Ascending aorta (tissue), 2 donors: Measurements from ENCODE around the gene DEPDC1. TPM values are rescaled to one million over a fixed set of nuclear protein-coding genes. Genes with fewer than 3 reads are reported as not detected.

ENCODE experiments used
- DNase-seq, 2 donors: peaks; one replicate each; pipeline ENCODE4 v3.0.0-alpha.2; 2019; ENCODE audit warnings: low spot score in 2 of 2
- H3K27ac ChIP-seq, 2 donors: fragments of 200-600 bp; sonication (generic); one replicate each; pipeline ENCODE4 v1.5.1; 2016 to 2017; ENCODE audit warnings: mild to moderate bottlenecking in 1 of 2
- H3K27me3 ChIP-seq: fragments of 200-600 bp; sonication (generic); one replicate; pipeline ENCODE4 v1.5.1; 2017
- H3K36me3 ChIP-seq, 2 donors: fragments of 200-600 bp; sonication (generic); one replicate each; pipeline ENCODE4 v1.5.1; 2016
- H3K4me1 ChIP-seq, 2 donors: fragments of 200-600 bp; sonication (generic); one replicate each; pipeline ENCODE4 v1.5.1; 2016 to 2017; ENCODE audit warnings: mild to moderate bottlenecking in 1 of 2
- H3K4me3 ChIP-seq, 2 donors: fragments of 200-600 bp; sonication (generic); one replicate each; pipeline ENCODE4 v1.5.1; 2016 to 2017; ENCODE audit warnings: mild to moderate bottlenecking in 1 of 2
- H3K9me3 ChIP-seq, 2 donors: fragments of 200-600 bp; sonication (generic); one replicate each; pipeline ENCODE4 v1.5.1; 2016
- CTCF ChIP-seq, 3 experiments: fragments of 200-600 bp in 2 of 3; fragments of 450-650 bp in 1 of 3; sonication (generic) in 2 of 3; IDR thresholded peaks; one replicate each; pipeline ENCODE4 v1.5.1; 2016 to 2019; ENCODE audit warnings: antibody characterized with exemption in 3 of 3, mild to moderate bottlenecking in 1 of 3, moderate library complexity in 1 of 3
- intact Hi-C: fragments of 100-400 bp; cut with DNase I; formaldehyde crosslinking; loops from one replicate; pipeline ENCODE4 v1.15.1; 2023
- total RNA-seq: library from RNA; depleted of rRNA; stranded (reverse); fragments of >200 nt; gene quantifications from one replicate; pipeline ENCODE4 v1.1.0, GENCODE V29; 2016

Gene DEPDC1
- total RNA-seq, 1 donor from 2014 or later = not detected

GRCh38 chr1:68456202-68456601 lies 40.7 kb downstream of the DEPDC1 start:
- no peak for TF ChIP-seq CTCF (IDR thresholded peaks at IDR 0.05)
- no peak overlapping the region for H3K27ac ChIP-seq
- intact Hi-C loops = no loop called here
- no peak for DNase-seq
- no peaks in the 10 kb centered on the region for H3K36me3 ChIP-seq
- no peak overlapping the region for H3K4me3 ChIP-seq
- no peaks in the 10 kb centered on the region for H3K4me1 ChIP-seq
- no peaks in the 10 kb centered on the region for H3K9me3 ChIP-seq
- H3K27me3 ChIP-seq = no peaks in the 10 kb centered on the region

GRCh38 chr1:68454534-68454933 lies 42.3 kb downstream of the DEPDC1 start:
- Histone ChIP-seq H3K27ac (no peak overlapping the region), H3K4me1 (no peaks in the 10 kb centered on the region), H3K36me3 (no peaks in the 10 kb centered on the region), H3K27me3 (no peaks in the 10 kb centered on the region), H3K4me3 (no peak overlapping the region), H3K9me3 (no peaks in the 10 kb centered on the region)
- no peak for DNase-seq
- intact Hi-C loops = no loop called here
- no peak for TF ChIP-seq CTCF (IDR thresholded peaks at IDR 0.05)

GRCh38 chr1:68453060-68453670 lies 43.7 kb downstream of the DEPDC1 start:
- H3K4me1 ChIP-seq = no peaks in the 10 kb centered on the region
- intact Hi-C loops = no loop called here
- no peak for TF ChIP-seq CTCF (IDR thresholded peaks at IDR 0.05)

GRCh38 chr1:68449901-68450300 lies 47.0 kb downstream of the DEPDC1 start, which contains the start of gene RPE65:
RPE65 (minus strand) TSS chr1:68449954; CDS start chr1:68449905, 49 bp downstream.
- intact Hi-C loops = no loop called here

More at GRCh38 chr1:68453060-68453670, 43.7 kb downstream of the DEPDC1 start:
- no peak overlapping the region for H3K4me3 ChIP-seq
- no peaks in the 10 kb centered on the region for H3K9me3 ChIP-seq
- H3K27me3 ChIP-seq = no peaks in the 10 kb centered on the region
- H3K36me3 ChIP-seq = no peaks in the 10 kb centered on the region
- DNase-seq = no peak
- H3K27ac ChIP-seq = no peak overlapping the region

GRCh38 chr1:68448365-68448764 lies 48.5 kb downstream of the DEPDC1 start:
- DNase-seq = no peak
- H3K9me3 ChIP-seq = no peaks in the 10 kb centered on the region
- no peak for TF ChIP-seq CTCF (IDR thresholded peaks at IDR 0.05)
- no peaks in the 10 kb centered on the region for H3K36me3 ChIP-seq
- no peaks in the 10 kb centered on the region for H3K4me1 ChIP-seq
- no peak overlapping the region for H3K4me3 ChIP-seq
- intact Hi-C loops = no loop called here
- H3K27ac ChIP-seq = no peak overlapping the region
- no peaks in the 10 kb centered on the region for H3K27me3 ChIP-seq

More at GRCh38 chr1:68449901-68450300, 47.0 kb downstream of the DEPDC1 start, which contains the start of gene RPE65:
- no peaks in the 10 kb centered on the region for H3K36me3 ChIP-seq
- H3K27ac ChIP-seq = no peak within 1 kb of the TSS
- H3K9me3 ChIP-seq = no peaks in the 10 kb centered on the region
- H3K4me1 ChIP-seq = no peaks in the 10 kb centered on the region
- no peak for DNase-seq
- no peak within 1 kb of the TSS for H3K4me3 ChIP-seq
- no peak for TF ChIP-seq CTCF (IDR thresholded peaks at IDR 0.05)
- H3K27me3 ChIP-seq = no peaks in the 10 kb centered on the region
